H9 (cell line): Measurements from ENCODE around the gene ATP6V0A4. TPM values are rescaled to one million over a fixed set of nuclear protein-coding genes. Genes with fewer than 3 reads are reported as not detected.

Source experiments
- DNase-seq: peaks from one replicate; pipeline ENCODE4 v3.0.0-alpha.2; 2017
- H2AFZ ChIP-seq: one replicate; pipeline ENCODE4 v1.6.1; 2013; ENCODE audit warnings: mild to moderate bottlenecking, low read length, control low read depth, moderate library complexity
- H2AK5ac ChIP-seq: 2 replicates; pipeline ENCODE4 v1.6.1; 2013; ENCODE audit warnings: low read length, control low read depth, mixed read lengths; ENCODE audit not compliant: insufficient read length
- H2BK120ac ChIP-seq: one replicate; pipeline ENCODE4 v1.6.1; 2013; ENCODE audit warnings: low read depth, mild to moderate bottlenecking, low read length, control low read depth, inconsistent platforms; ENCODE audit not compliant: poor library complexity, severe bottlenecking
- H2BK12ac ChIP-seq: 2 replicates; pipeline ENCODE4 v1.6.1; 2013; ENCODE audit warnings: low read length, control low read depth, mixed read lengths, low read depth; ENCODE audit not compliant: insufficient read length
- H2BK15ac ChIP-seq: 2 replicates; pipeline ENCODE4 v1.6.1; 2013; ENCODE audit warnings: low read depth, low read length, control low read depth
- H2BK20ac ChIP-seq: one replicate; pipeline ENCODE4 v1.6.1; 2013; ENCODE audit warnings: low read depth, mild to moderate bottlenecking, low read length, control low read depth, inconsistent platforms; ENCODE audit not compliant: poor library complexity, severe bottlenecking
- H2BK5ac ChIP-seq: 2 replicates; pipeline ENCODE4 v1.6.1; 2013; ENCODE audit warnings: low read length, control low read depth, mixed read lengths; ENCODE audit not compliant: insufficient read length
- H3K14ac ChIP-seq: 2 replicates; pipeline ENCODE4 v1.6.1; 2013; ENCODE audit warnings: low read length, control low read depth; ENCODE audit not compliant: insufficient read depth
- H3K18ac ChIP-seq: 2 replicates; pipeline ENCODE4 v1.6.1; 2013; ENCODE audit warnings: low read depth, mild to moderate bottlenecking, mixed read lengths, low read length, control low read depth; ENCODE audit not compliant: insufficient read length
- H3K23ac ChIP-seq: 2 replicates; pipeline ENCODE4 v1.6.1; 2013; ENCODE audit warnings: low read length, control low read depth, mixed read lengths, low read depth; ENCODE audit not compliant: insufficient read length
- H3K23me2 ChIP-seq: 2 replicates; pipeline ENCODE4 v1.6.1; 2013; ENCODE audit warnings: low read depth, mild to moderate bottlenecking, mixed read lengths, low read length, control low read depth; ENCODE audit not compliant: insufficient read length, poor library complexity, severe bottlenecking
- H3K27ac ChIP-seq: 2 replicates; pipeline ENCODE4 v1.5.1; 2013; ENCODE audit warnings: low read length, control low read depth, mixed read lengths, low read depth; ENCODE audit not compliant: insufficient read length
- H3K27me3 ChIP-seq: 2 replicates; pipeline ENCODE4 v1.6.1; 2013; ENCODE audit warnings: low read length, control low read depth, inconsistent platforms; ENCODE audit not compliant: insufficient read depth
- H3K4ac ChIP-seq: 2 replicates; pipeline ENCODE4 v1.6.1; 2013; ENCODE audit warnings: low read depth, mild to moderate bottlenecking, control low read depth, inconsistent platforms, low read length, moderate library complexity
- H3K4me1 ChIP-seq: 2 replicates; pipeline ENCODE4 v1.6.1; 2013; ENCODE audit warnings: low read length, control low read depth, inconsistent platforms; ENCODE audit not compliant: insufficient read depth
- H3K4me2 ChIP-seq: 2 replicates; pipeline ENCODE4 v1.6.1; 2013; ENCODE audit warnings: low read length, control low read depth, mixed read lengths; ENCODE audit not compliant: insufficient read length, insufficient read depth
- H3K56ac ChIP-seq: 2 replicates; pipeline ENCODE4 v1.6.1; 2013; ENCODE audit warnings: low read depth, mild to moderate bottlenecking, mixed read lengths, low read length, control low read depth; ENCODE audit not compliant: insufficient read length
- H3K79me1 ChIP-seq: 2 replicates; pipeline ENCODE4 v1.6.1; 2013; ENCODE audit warnings: low read depth, mild to moderate bottlenecking, moderate library complexity, low read length, control low read depth, inconsistent platforms; ENCODE audit not compliant: insufficient read depth, poor library complexity, severe bottlenecking
- H3K79me2 ChIP-seq: 2 replicates; pipeline ENCODE4 v1.6.1; 2013; ENCODE audit warnings: low read length, control low read depth, inconsistent platforms; ENCODE audit not compliant: insufficient read depth
- H3K9ac ChIP-seq: 2 replicates; pipeline ENCODE4 v1.6.1; 2013; ENCODE audit warnings: low read length, control low read depth, mixed read lengths; ENCODE audit not compliant: insufficient read length; ENCODE audit errors: extremely low read depth
- H3K9me3 ChIP-seq: one replicate; pipeline ENCODE4 v1.6.1; 2013; ENCODE audit warnings: low read depth, low read length, inconsistent platforms; ENCODE audit not compliant: control insufficient read depth
- H3T11ph ChIP-seq: one replicate; pipeline ENCODE4 v1.6.1; 2013; ENCODE audit warnings: mild to moderate bottlenecking, low read length, control low read depth, inconsistent platforms
- H4K20me1 ChIP-seq: one replicate; pipeline ENCODE4 v1.6.1; 2013; ENCODE audit not compliant: control insufficient read depth, insufficient read length, insufficient read depth
- H4K5ac ChIP-seq: 2 replicates; pipeline ENCODE4 v1.6.1; 2013; ENCODE audit warnings: low read depth, mild to moderate bottlenecking, mixed read lengths, low read length, control low read depth; ENCODE audit not compliant: insufficient read length
- H4K8ac ChIP-seq: replicated peaks from 2 replicates; pipeline ENCODE4 v1.6.1; 2013; ENCODE audit warnings: low read length, control low read depth, mixed read lengths, low read depth; ENCODE audit not compliant: insufficient read length
- H4K91ac ChIP-seq: 2 replicates; pipeline ENCODE4 v1.6.1; 2013; ENCODE audit warnings: low read depth, mild to moderate bottlenecking, moderate library complexity, mixed read lengths, low read length, control low read depth; ENCODE audit not compliant: insufficient read length
- H3K27ac Mint-ChIP-seq, 3 experiments: 2 replicates in 2 of 3; 3 replicates in 1 of 3; pipeline ENCODE4 v1.8.0; 2020 to 2021; ENCODE audit warnings: mixed read lengths in 3 of 3, mild to moderate bottlenecking in 1 of 3, moderate library complexity in 1 of 3
- H3K27me3 Mint-ChIP-seq: 2 replicates; pipeline ENCODE4 v1.8.0; 2021; ENCODE audit warnings: low read depth, mild to moderate bottlenecking, moderate library complexity, mixed read lengths
- H3K36me3 Mint-ChIP-seq, 3 experiments: 2 replicates in 2 of 3; 3 replicates in 1 of 3; pipeline ENCODE4 v1.8.0; 2020 to 2021; ENCODE audit warnings: low read depth in 3 of 3, mixed read lengths in 3 of 3; ENCODE audit not compliant: insufficient read depth in 1 of 3
- H3K4me1 Mint-ChIP-seq, 2 experiments: 2 replicates each; pipeline ENCODE4 v1.8.0; 2020; ENCODE audit warnings: mixed read lengths in 2 of 2
- H3K4me3 Mint-ChIP-seq, 2 experiments: 2 replicates in 1 of 2; 3 replicates in 1 of 2; pipeline ENCODE4 v1.8.0; 2020 to 2021; ENCODE audit warnings: mild to moderate bottlenecking in 2 of 2, mixed read lengths in 2 of 2, moderate library complexity in 1 of 2
- H3K9me3 Mint-ChIP-seq, 2 experiments: 2 replicates in 1 of 2; 3 replicates in 1 of 2; pipeline ENCODE4 v1.8.0; 2020; ENCODE audit warnings: mild to moderate bottlenecking in 2 of 2, mixed read lengths in 2 of 2, moderate library complexity in 1 of 2
- WGBS: extraction: QIAGEN DNeasy Blood & Tissue Kit; methylation state at CpG from one replicate; pipeline ENCODE4 v1.1.7; 2013; ENCODE audit warnings: missing lambda C conversion rate, low lambda C conversion rate, mixed read lengths; ENCODE audit not compliant: insufficient read length; ENCODE audit errors: extremely low coverage; 5-methylcytosine and 5-hydroxymethylcytosine counted together
- total RNA-seq: library from RNA; stranded (reverse); gene quantifications from 2 replicates; pipeline ENCODE4 v1.2.1, GENCODE V29; 2021
- TF ChIP-seq, protein P1 (sequence below): fragments of 200-600 bp; sonication (generic); conservative IDR thresholded peaks from 3 replicates; pipeline ENCODE4 v1.8.0; 2021; ENCODE audit warnings: antibody characterized with exemption, mild to moderate bottlenecking

ATP6V0A4 gene
- total RNA-seq, 1 experiment from 2014 or later, result 0.79 TPM

DNA sequence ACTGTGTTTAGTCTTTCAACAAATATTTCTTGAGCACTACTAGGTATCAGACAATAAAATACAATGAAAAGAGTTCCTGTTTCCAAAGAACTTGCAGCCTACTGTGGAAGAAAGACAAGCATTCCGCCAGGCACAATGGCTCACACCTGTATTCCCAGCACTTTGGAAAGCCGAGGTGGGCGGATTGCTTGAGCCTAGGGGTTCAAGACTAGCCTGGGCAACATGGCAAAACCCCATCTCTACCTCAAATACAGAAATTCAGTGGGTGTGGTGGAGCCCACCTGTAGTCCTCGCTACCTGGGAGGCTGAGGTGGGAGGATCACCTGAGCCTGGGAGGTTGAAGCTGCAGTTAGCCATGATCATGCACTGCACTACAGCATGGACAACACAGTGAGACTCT, 102.9 kb downstream of the ATP6V0A4 start:
- no peak overlapping the region for H3K4me3 Mint-ChIP-seq
- Histone ChIP-seq H3T11ph (no peak overlapping the region), H2BK15ac (no peak overlapping the region), H3K23me2 (no peaks in the 10 kb centered on the region), H3K23ac (no peak overlapping the region), H3K9ac (no peak overlapping the region), H3K4ac (no peak overlapping the region), H2BK12ac (no peak overlapping the region), H3K79me1 (no peaks in the 10 kb centered on the region), H3K79me2 (no peaks in the 10 kb centered on the region), H4K5ac (no peak overlapping the region), H2AK5ac (no peak overlapping the region), H3K27ac (no peak overlapping the region), H4K8ac (no peak overlapping the region), H2BK120ac (no peak overlapping the region), H3K27me3 (no peaks in the 10 kb centered on the region), H2AFZ (no peak overlapping the region), H3K4me2 (no peak overlapping the region), H3K4me1 (no peaks in the 10 kb centered on the region), H3K56ac (no peak overlapping the region), H4K20me1 (no peaks in the 10 kb centered on the region), H3K9me3 (no peaks in the 10 kb centered on the region), H2BK5ac (no peak overlapping the region), H3K18ac (no peak overlapping the region), H4K91ac (no peak overlapping the region), H2BK20ac (no peak overlapping the region), H3K14ac (no peak overlapping the region)
- TF ChIP-seq, protein P1, sequence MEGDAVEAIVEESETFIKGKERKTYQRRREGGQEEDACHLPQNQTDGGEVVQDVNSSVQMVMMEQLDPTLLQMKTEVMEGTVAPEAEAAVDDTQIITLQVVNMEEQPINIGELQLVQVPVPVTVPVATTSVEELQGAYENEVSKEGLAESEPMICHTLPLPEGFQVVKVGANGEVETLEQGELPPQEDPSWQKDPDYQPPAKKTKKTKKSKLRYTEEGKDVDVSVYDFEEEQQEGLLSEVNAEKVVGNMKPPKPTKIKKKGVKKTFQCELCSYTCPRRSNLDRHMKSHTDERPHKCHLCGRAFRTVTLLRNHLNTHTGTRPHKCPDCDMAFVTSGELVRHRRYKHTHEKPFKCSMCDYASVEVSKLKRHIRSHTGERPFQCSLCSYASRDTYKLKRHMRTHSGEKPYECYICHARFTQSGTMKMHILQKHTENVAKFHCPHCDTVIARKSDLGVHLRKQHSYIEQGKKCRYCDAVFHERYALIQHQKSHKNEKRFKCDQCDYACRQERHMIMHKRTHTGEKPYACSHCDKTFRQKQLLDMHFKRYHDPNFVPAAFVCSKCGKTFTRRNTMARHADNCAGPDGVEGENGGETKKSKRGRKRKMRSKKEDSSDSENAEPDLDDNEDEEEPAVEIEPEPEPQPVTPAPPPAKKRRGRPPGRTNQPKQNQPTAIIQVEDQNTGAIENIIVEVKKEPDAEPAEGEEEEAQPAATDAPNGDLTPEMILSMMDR, result no peak
- no CpG with 5 or more reads among the region's 4 CpGs for WGBS
- H3K36me3 Mint-ChIP-seq, result no peaks in the 10 kb centered on the region
- no peaks in the 10 kb centered on the region for H3K4me1 Mint-ChIP-seq
- peaks cover 0 to 2% of the 10 kb centered on the region in 2 experiments; a peak in 2 of 5 replicates for H3K9me3 Mint-ChIP-seq
- no peaks in the 10 kb centered on the region; the same call in 1 of the 2 replicates for H3K27me3 Mint-ChIP-seq
- H3K27ac Mint-ChIP-seq, result no peak overlapping the region
- no peak for DNase-seq
